ENCODE data around the gene TTC39B. TPM values are rescaled to one million over a fixed set of nuclear protein-coding genes. Genes with fewer than 3 reads are reported as not detected.

TTC39B gene
- total RNA-seq, 2 experiments from 2014 or later, result 0.06 TPM; not detected in 1

- Histone ChIP-seq H4K20me1 (ENCODE audit: insufficient read depth, low read length) (no peaks in the 10 kb centered on the region), H3K4me3 (ENCODE audit: low read depth, low read length, poor library complexity, severe bottlenecking) (no peak overlapping the region), H3K4me1 (ENCODE audit: insufficient read depth, low read length, poor library complexity, severe bottlenecking) (no peaks in the 10 kb centered on the region), H3K4me2 (ENCODE audit: low read length) (no peak overlapping the region), H3K36me3 (ENCODE audit: insufficient read depth, low read length) (no peaks in the 10 kb centered on the region), H3K79me2 (ENCODE audit: insufficient read depth, low read depth, low read length) (no peaks in the 10 kb centered on the region), H3K9me2 (ENCODE audit: insufficient read depth, low read length) (no peaks in the 10 kb centered on the region), H3K9me3 (ENCODE audit: low read length) (no peaks in the 10 kb centered on the region), H2AFZ (ENCODE audit: low read length) (no peak overlapping the region), H3K27ac (ENCODE audit: low read depth, low read length, poor library complexity, severe bottlenecking) (no peak overlapping the region)
- BruUV-seq (replicated peaks), result no TSS peak
- ChIA-PET CTCF (ENCODE audit: unreplicated experiment) (no interaction called here), POLR2A (interaction anchor here (0.5 kb wide), 1 partner anchor 74 kb away, joined by 5 read pairs; no protein-coding TSS in a partner anchor)
- no peak for DNase-seq (ENCODE audit: low spot score)
- TF ChIP-seq, protein P1, sequence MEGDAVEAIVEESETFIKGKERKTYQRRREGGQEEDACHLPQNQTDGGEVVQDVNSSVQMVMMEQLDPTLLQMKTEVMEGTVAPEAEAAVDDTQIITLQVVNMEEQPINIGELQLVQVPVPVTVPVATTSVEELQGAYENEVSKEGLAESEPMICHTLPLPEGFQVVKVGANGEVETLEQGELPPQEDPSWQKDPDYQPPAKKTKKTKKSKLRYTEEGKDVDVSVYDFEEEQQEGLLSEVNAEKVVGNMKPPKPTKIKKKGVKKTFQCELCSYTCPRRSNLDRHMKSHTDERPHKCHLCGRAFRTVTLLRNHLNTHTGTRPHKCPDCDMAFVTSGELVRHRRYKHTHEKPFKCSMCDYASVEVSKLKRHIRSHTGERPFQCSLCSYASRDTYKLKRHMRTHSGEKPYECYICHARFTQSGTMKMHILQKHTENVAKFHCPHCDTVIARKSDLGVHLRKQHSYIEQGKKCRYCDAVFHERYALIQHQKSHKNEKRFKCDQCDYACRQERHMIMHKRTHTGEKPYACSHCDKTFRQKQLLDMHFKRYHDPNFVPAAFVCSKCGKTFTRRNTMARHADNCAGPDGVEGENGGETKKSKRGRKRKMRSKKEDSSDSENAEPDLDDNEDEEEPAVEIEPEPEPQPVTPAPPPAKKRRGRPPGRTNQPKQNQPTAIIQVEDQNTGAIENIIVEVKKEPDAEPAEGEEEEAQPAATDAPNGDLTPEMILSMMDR (conservative IDR thresholded peaks at IDR 0.05; ENCODE audit: low read length), result no peak
- no peak for TF ChIP-seq EZH2phosphoT487 (IDR thresholded peaks at IDR 0.05; ENCODE audit: borderline replicate concordance, low read depth, low read length)
- intact Hi-C loops (cut with micrococcal nuclease; ENCODE audit: unreplicated experiment), result no loop called here
These were observed 167.0 kb downstream of the TTC39B start for GRCh38 chr9:15140051-15140450.

DNA sequence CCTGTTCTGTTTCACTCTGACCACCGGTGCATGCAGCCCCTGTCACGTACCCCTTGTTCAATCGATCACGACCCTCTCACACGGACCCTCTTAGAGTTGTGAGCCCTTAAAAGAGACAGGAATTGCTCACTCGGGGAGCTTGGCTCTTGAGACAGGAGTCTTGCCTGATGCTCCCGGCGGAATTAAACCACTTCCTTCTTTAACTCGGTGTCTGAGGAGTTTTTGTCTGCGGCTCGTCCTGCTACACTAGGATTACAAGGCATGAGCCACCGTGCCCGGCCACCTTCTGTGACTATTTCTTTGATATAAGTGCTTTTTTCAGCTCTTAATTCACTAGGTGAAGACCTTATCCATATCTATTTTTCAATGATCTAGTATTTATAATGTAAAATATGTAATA, 167.5 kb downstream of the TTC39B start:
- H3K4me1 ChIP-seq (ENCODE audit: insufficient read depth, low read length, poor library complexity, severe bottlenecking), result no peaks in the 10 kb centered on the region
- no peak for DNase-seq (ENCODE audit: low spot score)
- no peaks in the 10 kb centered on the region for H4K20me1 ChIP-seq (ENCODE audit: insufficient read depth, low read length)
- ChIA-PET CTCF (ENCODE audit: unreplicated experiment) (no interaction called here), POLR2A (no interaction called here)
- H3K9me2 ChIP-seq (ENCODE audit: insufficient read depth, low read length), result no peaks in the 10 kb centered on the region
- no TSS peak for BruUV-seq (replicated peaks)
- H3K9me3 ChIP-seq (ENCODE audit: low read length), result no peaks in the 10 kb centered on the region
- H3K4me3 ChIP-seq (ENCODE audit: low read depth, low read length, poor library complexity, severe bottlenecking), result no peak overlapping the region
- no peak overlapping the region for H3K4me2 ChIP-seq (ENCODE audit: low read length)
- no peak overlapping the region for H2AFZ ChIP-seq (ENCODE audit: low read length)
- H3K79me2 ChIP-seq (ENCODE audit: insufficient read depth, low read depth, low read length), result no peaks in the 10 kb centered on the region
- no peaks in the 10 kb centered on the region for H3K36me3 ChIP-seq (ENCODE audit: insufficient read depth, low read length)
- no peak for TF ChIP-seq EZH2phosphoT487 (IDR thresholded peaks at IDR 0.05; ENCODE audit: borderline replicate concordance, low read depth, low read length)
- TF ChIP-seq, protein P1 (conservative IDR thresholded peaks at IDR 0.05; ENCODE audit: low read length), result no peak
- intact Hi-C loops (cut with micrococcal nuclease; ENCODE audit: unreplicated experiment), result no loop called here
- no peak overlapping the region for H3K27ac ChIP-seq (ENCODE audit: low read depth, low read length, poor library complexity, severe bottlenecking)

GRCh38 chr9:15138357-15138686, 168.7 kb downstream of the TTC39B start:
- BruUV-seq (replicated peaks), result no TSS peak
- CTCF ChIA-PET (ENCODE audit: unreplicated experiment), result no interaction called here
- H3K79me2 ChIP-seq (ENCODE audit: insufficient read depth, low read depth, low read length), result no peaks in the 10 kb centered on the region
- no peaks in the 10 kb centered on the region for H3K9me2 ChIP-seq (ENCODE audit: insufficient read depth, low read length)
- H3K4me3 ChIP-seq (ENCODE audit: low read depth, low read length, poor library complexity, severe bottlenecking), result no peak overlapping the region
- H3K4me1 ChIP-seq (ENCODE audit: insufficient read depth, low read length, poor library complexity, severe bottlenecking), result no peaks in the 10 kb centered on the region
- no peak for DNase-seq (ENCODE audit: low spot score)
- no peaks in the 10 kb centered on the region for H3K9me3 ChIP-seq (ENCODE audit: low read length)
- H3K27ac ChIP-seq (ENCODE audit: low read depth, low read length, poor library complexity, severe bottlenecking), result no peak overlapping the region
- no peak overlapping the region for H3K4me2 ChIP-seq (ENCODE audit: low read length)
- POLR2A ChIA-PET, result no interaction called here
- intact Hi-C loops (cut with micrococcal nuclease; ENCODE audit: unreplicated experiment), result no loop called here
- no peak overlapping the region for H2AFZ ChIP-seq (ENCODE audit: low read length)
- H4K20me1 ChIP-seq (ENCODE audit: insufficient read depth, low read length), result no peaks in the 10 kb centered on the region
- no peaks in the 10 kb centered on the region for H3K36me3 ChIP-seq (ENCODE audit: insufficient read depth, low read length)
- TF ChIP-seq EZH2phosphoT487 (IDR thresholded peaks at IDR 0.05; ENCODE audit: borderline replicate concordance, low read depth, low read length), result no peak
- TF ChIP-seq, protein P1 (conservative IDR thresholded peaks at IDR 0.05; ENCODE audit: low read length), result no peak

Measured in OCI-LY7 (cell line).